Aorta (tissue), 5 donors: ENCODE data around the gene MARVELD1. TPM values are rescaled to one million over a fixed set of nuclear protein-coding genes. Genes with fewer than 3 reads are reported as not detected.

Source experiments
- ATAC-seq: fragments of 200-7000 bp; cut with Tn5 transposase; one replicate; pipeline ENCODE4 v1.9.1; 2022; ENCODE audit warnings: moderate library complexity; ENCODE audit not compliant: low FRiP score
- DNase-seq, 2 donors: peaks; one replicate each; pipeline ENCODE4 v3.0.0-alpha.2; 2020
- H3K27ac ChIP-seq, 2 donors: one replicate each; pipeline ENCODE4 v1.5.1; 2013; ENCODE audit warnings: low read length in 2 of 2, mild to moderate bottlenecking in 2 of 2, moderate library complexity in 2 of 2, control low read depth in 1 of 2, inconsistent platforms in 1 of 2, low read depth in 1 of 2
- H3K27me3 ChIP-seq, 2 donors: one replicate each; pipeline ENCODE4 v1.6.1; 2013; ENCODE audit warnings: control low read depth in 1 of 2, low read length in 1 of 2, mild to moderate bottlenecking in 1 of 2, moderate library complexity in 1 of 2; ENCODE audit not compliant: insufficient read depth in 2 of 2, control insufficient read depth in 1 of 2
- H3K36me3 ChIP-seq, 2 donors: one replicate each; pipeline ENCODE4 v1.6.1; 2013; ENCODE audit warnings: control low read depth in 1 of 2, low read length in 1 of 2, mild to moderate bottlenecking in 1 of 2; ENCODE audit not compliant: insufficient read depth in 2 of 2, control insufficient read depth in 1 of 2
- H3K4me1 ChIP-seq, 2 donors: one replicate each; pipeline ENCODE4 v1.6.1; 2013; ENCODE audit warnings: low read length in 2 of 2, control low read depth in 1 of 2, mild to moderate bottlenecking in 1 of 2, moderate library complexity in 1 of 2; ENCODE audit not compliant: insufficient read depth in 2 of 2, control insufficient read depth in 1 of 2
- H3K4me3 ChIP-seq, 2 donors: one replicate each; pipeline ENCODE4 v1.5.1; 2013; ENCODE audit warnings: low read length in 2 of 2, control low read depth in 1 of 2, mild to moderate bottlenecking in 1 of 2
- H3K9me3 ChIP-seq: one replicate; pipeline ENCODE4 v1.6.1; 2013; ENCODE audit warnings: mild to moderate bottlenecking, low read length; ENCODE audit not compliant: control insufficient read depth
- WGBS, 2 donors: extraction: QIAGEN DNeasy Blood & Tissue Kit; methylation state at CpG; one replicate each; pipeline ENCODE4 v1.1.7; 2013; 5-methylcytosine and 5-hydroxymethylcytosine counted together
- intact Hi-C, 2 donors: fragments of 100-400 bp; cut with DNase I; formaldehyde crosslinking; loops; one replicate each; pipeline versions ENCODE4 v1.14.2 to v1.15.0; 2022
- polyA plus RNA-seq, 2 donors: library from polyadenylated mRNA; stranded (reverse); fragments of 200-250 nt; gene quantifications; one replicate each; pipeline ENCODE4 v1.2.3, GENCODE V29; 2013
- total RNA-seq, 2 donors: library from RNA; stranded (reverse); fragmentation: NEBNext Ultra II Directional; extraction: Animal tissue kit (Norgen Biotek cat#: 25700); gene quantifications; one replicate each; pipeline ENCODE4 v1.2.1, GENCODE V29; 2021
- donor health status: healthy with polysubstance abuse.
- donor health status: Bipolar disorder and iron deficiency.
- donor health status: DM: no; HTN: no; CAD: no.
- donor health status: DM: no; HTN: no; CAD: no.
- donor health status: DM: yes; HTN: yes; CAD: no.

MARVELD1 gene
- total and polyA plus RNA-seq, 4 donors = 48.1 to 92.4 (median 86.6) TPM

DNA sequence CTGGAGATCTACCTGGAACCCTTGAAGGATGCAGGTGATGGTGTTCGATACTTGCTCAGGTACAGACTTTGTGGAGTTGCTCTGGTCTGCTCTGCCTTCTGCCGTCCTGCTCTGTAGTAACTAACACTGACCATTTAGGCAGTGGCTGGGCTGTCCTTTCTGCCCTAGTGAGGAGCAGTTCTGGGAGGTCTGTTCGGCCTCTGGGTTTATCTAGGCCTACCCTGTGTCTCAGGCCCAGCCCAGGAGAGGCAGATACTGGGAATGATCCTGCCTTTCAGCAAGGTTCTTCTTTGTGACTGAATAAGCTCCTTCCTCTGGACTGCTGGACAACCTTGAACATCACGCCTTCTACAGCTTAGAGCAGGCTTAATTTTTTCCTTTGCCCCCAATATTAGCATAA, 25.1 kb downstream of the MARVELD1 start:
- H3K27me3 ChIP-seq = no peaks in the 10 kb centered on the region
- H3K4me3 ChIP-seq = no peak overlapping the region
- no peaks in the 10 kb centered on the region for H3K9me3 ChIP-seq
- intact Hi-C loops = no loop called here
- 83 to 90% methylated on average over 4 of the region's 4 CpGs for WGBS, 2 donors
- H3K36me3 ChIP-seq = peaks cover 0 to 4% of the 10 kb centered on the region in 2 donors
- ATAC-seq = no peak
- no peak overlapping the region for H3K27ac ChIP-seq
- peak in 1 of 2 donors; percentile 38 for DNase-seq
- H3K4me1 ChIP-seq = no peaks in the 10 kb centered on the region

- no peaks in the 10 kb centered on the region for H3K9me3 ChIP-seq
- no peak overlapping the region for H3K27ac ChIP-seq
- peaks cover 0 to 5% of the 10 kb centered on the region in 2 donors for H3K36me3 ChIP-seq
- DNase-seq (peak in 1 of 2 donors; percentile 10), ATAC-seq (no peak)
- no peaks in the 10 kb centered on the region for H3K4me1 ChIP-seq
- H3K4me3 ChIP-seq = no peak overlapping the region
- H3K27me3 ChIP-seq = no peaks in the 10 kb centered on the region
- 86 to 88% methylated on average over 2 of the region's 2 CpGs for WGBS, 2 donors
- intact Hi-C loops = no loop called here
These were observed 27.1 kb downstream of the MARVELD1 start for GRCh38 chr10:97740613-97741012.

DNA sequence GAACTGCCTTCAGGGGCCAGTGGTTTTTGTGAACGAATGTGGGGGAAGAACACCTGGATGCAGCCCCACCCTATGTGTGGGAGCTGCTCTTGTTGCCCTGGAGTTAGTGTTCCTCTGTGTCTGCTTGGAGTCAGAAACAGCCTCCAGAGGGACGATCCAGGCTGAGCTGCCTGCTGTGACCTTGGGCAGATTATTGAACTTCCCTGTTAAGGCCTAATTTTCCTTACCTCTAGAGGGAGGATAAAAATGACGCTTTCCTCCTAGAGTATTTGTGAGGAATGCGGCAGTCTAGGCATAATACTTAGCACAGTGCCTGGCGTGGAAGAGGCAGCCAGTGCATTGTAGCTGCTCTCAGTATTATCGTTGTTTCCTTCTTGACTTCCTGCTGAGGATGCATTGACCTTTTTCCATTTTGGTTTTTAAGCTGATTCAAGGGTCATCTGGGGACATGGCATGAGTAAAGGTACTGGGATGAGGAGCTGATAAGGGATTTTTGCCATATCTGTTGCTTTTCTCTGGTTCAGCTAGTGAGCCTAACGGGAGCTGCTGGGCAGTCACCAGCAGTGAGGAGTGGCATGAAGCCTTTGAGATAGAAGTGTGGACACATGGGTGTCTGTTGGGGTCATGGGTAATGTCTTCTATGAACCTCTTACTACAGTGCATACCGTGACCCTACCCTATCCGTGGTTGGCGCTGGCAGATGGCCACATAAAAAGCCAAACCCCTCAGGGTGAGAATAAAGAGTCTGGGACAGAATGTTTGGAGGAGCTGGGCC, 29.8 kb downstream of the MARVELD1 start:
- no peak overlapping the region for H3K4me3 ChIP-seq

DNA sequence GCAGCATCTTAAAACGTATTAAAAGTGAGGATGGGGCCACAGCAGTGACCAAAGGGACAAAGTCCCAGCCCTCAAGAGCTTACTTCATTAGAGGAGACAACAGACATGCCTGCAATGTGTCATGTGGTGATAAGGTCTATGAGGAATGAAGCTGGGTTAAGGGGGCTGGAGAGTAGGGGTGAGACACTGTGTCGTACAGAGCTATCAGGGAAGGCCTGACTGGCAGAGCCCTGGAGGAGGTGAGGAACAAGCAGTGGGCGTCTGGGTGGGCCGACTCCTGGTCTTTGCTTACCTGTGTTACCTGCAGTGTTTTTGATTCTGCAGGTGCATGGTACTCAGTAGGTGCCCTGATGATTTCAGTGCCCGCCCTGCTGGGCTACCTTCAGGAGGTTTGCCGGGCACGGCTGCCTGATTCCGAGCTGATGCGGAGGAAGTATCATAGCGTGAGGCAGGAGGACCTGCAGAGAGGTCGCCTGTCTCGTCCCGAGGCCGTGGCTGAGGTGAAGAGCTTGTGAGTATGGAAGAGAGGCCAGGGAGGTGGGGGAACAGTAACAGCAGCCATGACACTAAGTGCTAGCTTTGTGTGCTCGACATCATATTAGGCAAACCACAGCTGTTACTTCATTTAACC, 31.0 kb downstream of the MARVELD1 start:
- intact Hi-C loops = no loop called here
- H3K27ac ChIP-seq = no peak overlapping the region
- no peak overlapping the region for H3K4me3 ChIP-seq
- DNase-seq (peak in 1 of 2 donors; percentile 63), ATAC-seq (no peak)
- no peaks in the 10 kb centered on the region for H3K27me3 ChIP-seq
- no peaks in the 10 kb centered on the region for H3K9me3 ChIP-seq
- H3K4me1 ChIP-seq = no peaks in the 10 kb centered on the region
- peaks cover 6% of the 10 kb centered on the region in 2 donors for H3K36me3 ChIP-seq
- 94% methylated on average over 15 of the region's 15 CpGs for WGBS, 2 donors

More for the DNA sequence above, 29.8 kb downstream of the MARVELD1 start:
- ATAC-seq (no peak), DNase-seq (peak in 1 of 2 donors; percentile 10)
- H3K36me3 ChIP-seq = peaks cover 5 to 6% of the 10 kb centered on the region in 2 donors
- intact Hi-C loops = no loop called here
- H3K4me1 ChIP-seq = no peaks in the 10 kb centered on the region
- H3K27me3 ChIP-seq = no peaks in the 10 kb centered on the region
- no peak overlapping the region for H3K27ac ChIP-seq
- H3K9me3 ChIP-seq = no peaks in the 10 kb centered on the region
- WGBS, 2 donors = 78 to 81% methylated on average over 10 of the region's 10 CpGs

DNA sequence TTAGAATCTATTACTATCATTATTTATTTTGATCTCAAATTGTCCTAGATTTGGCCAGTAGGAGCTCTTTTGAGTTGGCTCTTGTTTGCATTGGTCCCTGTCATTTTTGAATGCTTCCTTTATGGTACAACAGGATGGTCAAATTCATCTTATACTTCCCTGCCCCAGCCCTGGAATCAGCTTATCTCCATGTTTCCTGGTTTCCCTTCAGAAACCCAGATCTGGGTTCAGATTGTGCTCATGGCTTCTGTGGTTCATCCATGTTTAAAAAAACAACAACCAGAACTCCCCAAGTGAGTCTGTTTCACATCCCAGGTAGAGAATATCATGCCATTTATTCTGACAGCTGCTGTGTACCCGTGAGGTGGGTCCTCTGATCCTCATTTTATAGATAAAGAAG, 34.0 kb downstream of the MARVELD1 start:
- WGBS, 2 donors = 88 to 89% methylated on average over 1 of the region's 1 CpG
- Histone ChIP-seq H3K27ac (no peak overlapping the region), H3K9me3 (no peaks in the 10 kb centered on the region), H3K4me3 (no peak overlapping the region), H3K4me1 (no peaks in the 10 kb centered on the region), H3K36me3 (peaks cover 6 to 9% of the 10 kb centered on the region in 2 donors), H3K27me3 (no peaks in the 10 kb centered on the region)
- no peak for DNase-seq
- intact Hi-C loops = no loop called here
- ATAC-seq = no peak

GRCh38 chr10:97748116-97748515, 34.6 kb downstream of the MARVELD1 start:
- Histone ChIP-seq H3K27ac (no peak overlapping the region), H3K4me3 (no peak overlapping the region), H3K36me3 (peaks cover 6 to 9% of the 10 kb centered on the region in 2 donors), H3K27me3 (no peaks in the 10 kb centered on the region), H3K4me1 (no peaks in the 10 kb centered on the region), H3K9me3 (no peaks in the 10 kb centered on the region)
- DNase-seq (peak in 1 of 2 donors; percentile 43), ATAC-seq (no peak)
- 77 to 80% methylated on average over 10 of the region's 10 CpGs for WGBS, 2 donors
- intact Hi-C loops = no loop called here

DNA sequence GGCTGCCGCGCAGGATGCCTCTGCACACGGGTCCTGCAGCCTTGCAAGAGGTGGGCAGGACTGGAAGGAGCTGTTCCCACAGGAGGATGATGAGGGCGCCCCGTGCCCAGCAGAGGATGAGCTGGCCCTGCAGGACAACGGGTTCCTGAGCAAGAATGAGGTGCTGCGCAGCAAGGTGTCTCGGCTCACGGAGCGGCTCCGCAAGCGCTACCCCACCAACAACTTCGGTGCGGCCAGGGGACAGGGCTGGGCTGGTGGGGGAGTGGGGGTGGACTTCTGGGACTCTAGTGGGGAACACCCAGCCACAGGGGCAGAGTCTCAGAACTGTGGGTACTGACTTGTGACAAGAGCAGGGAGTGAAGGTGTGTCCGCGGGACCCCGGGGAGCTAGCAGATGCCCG, 39.4 kb downstream of the MARVELD1 start:
- no peaks in the 10 kb centered on the region for H3K4me1 ChIP-seq
- no peak overlapping the region for H3K27ac ChIP-seq
- H3K4me3 ChIP-seq = no peak overlapping the region
- H3K9me3 ChIP-seq = no peaks in the 10 kb centered on the region
- H3K27me3 ChIP-seq = no peaks in the 10 kb centered on the region
- H3K36me3 ChIP-seq = peaks cover 8 to 13% of the 10 kb centered on the region in 2 donors
- WGBS, 2 donors = 93 to 95% methylated on average over 18 of the region's 18 CpGs
- no peak for ATAC-seq
- intact Hi-C loops = no loop called here
- peak in 1 of 2 donors; percentile 61 for DNase-seq

- no peak for ATAC-seq
- Histone ChIP-seq H3K27ac (no peak overlapping the region), H3K9me3 (no peaks in the 10 kb centered on the region), H3K4me1 (no peaks in the 10 kb centered on the region), H3K27me3 (no peaks in the 10 kb centered on the region), H3K36me3 (peaks cover 6 to 8% of the 10 kb centered on the region in 2 donors), H3K4me3 (no peak overlapping the region)
- WGBS, 2 donors = 77 to 83% methylated on average over 4 of the region's 4 CpGs
- DNase-seq = no peak
- intact Hi-C loops = no loop called here
These were observed 41.2 kb downstream of the MARVELD1 start for GRCh38 chr10:97754726-97755125.

DNA sequence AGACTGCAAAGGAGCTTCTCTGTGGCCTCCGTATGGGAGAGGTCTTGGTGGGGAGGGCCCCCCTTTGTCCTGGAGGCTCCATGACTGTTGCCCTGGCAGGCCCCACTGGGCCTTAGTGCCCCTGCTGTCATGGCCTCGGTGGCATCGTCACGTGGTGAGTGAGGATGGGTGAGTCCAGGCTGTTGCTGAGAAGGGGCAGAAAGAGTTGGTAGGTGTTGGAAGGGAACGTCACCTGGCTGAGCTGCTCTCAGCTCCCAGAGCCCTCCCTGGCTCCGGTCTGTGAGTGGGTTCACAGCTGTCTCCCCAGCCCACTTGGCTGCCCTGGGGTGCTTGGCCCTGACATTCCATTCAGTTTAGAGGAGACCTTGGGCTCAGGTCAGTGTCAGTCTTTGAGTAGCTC, 42.2 kb downstream of the MARVELD1 start:
- DNase-seq = peak in 1 of 2 donors; percentile 59
- WGBS, 2 donors = 90 to 94% methylated on average over 5 to 6 of the region's 6 CpGs
- H3K9me3 ChIP-seq = no peaks in the 10 kb centered on the region
- ATAC-seq = no peak
- H3K27ac ChIP-seq = no peak overlapping the region
- intact Hi-C loops = no loop called here
- H3K27me3 ChIP-seq = no peaks in the 10 kb centered on the region
- no peak overlapping the region for H3K4me3 ChIP-seq
- H3K4me1 ChIP-seq = no peaks in the 10 kb centered on the region
- H3K36me3 ChIP-seq = peaks cover 6 to 7% of the 10 kb centered on the region in 2 donors
